Kasumi-1 (cell line): Measurements from ENCODE around the gene SLC22A31.
"Not testable (repeated sequence)": the region's sequence is repeated elsewhere in the genome, so short reads cannot be mapped to it uniquely, and the experiment has no call there.

Experiments
- DNase-seq, 2 experiments: peaks; one replicate each; lab custom pipeline; 2025; lab: John Stamatoyannopoulos, UW

Gene SLC22A31

DNA sequence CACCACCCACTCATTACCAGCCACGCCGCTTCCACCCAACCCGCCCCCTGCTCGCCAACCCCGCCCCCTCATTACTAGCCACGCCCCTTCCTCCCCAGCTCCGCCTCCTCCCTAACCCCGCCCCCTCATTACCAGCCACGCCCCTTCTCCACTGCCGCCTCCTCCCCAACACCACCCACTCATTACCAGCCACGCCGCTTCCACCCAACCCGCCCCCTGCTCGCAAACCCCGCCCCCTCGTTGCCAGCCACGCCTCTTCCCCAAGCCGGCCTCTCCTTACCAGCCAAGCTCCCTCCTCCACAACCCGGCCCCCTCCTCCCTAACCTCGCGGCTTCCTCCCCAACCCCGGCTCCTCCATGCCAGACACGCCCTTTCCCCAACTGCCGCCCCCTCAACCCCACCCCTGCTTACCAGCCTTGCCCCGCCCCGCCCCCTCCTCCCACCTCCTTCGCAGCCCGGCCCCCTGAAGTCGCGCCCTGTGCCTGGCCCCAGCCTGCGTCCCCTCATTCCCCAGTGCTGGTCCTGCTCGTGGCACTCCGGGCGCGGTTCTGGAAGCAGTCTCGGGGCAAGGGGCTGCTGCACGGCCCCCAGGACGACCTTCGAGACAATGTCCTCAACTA lies 7.3 kb downstream of the SLC22A31 start:
- peak; percentile 57 to 81 for DNase-seq

DNA sequence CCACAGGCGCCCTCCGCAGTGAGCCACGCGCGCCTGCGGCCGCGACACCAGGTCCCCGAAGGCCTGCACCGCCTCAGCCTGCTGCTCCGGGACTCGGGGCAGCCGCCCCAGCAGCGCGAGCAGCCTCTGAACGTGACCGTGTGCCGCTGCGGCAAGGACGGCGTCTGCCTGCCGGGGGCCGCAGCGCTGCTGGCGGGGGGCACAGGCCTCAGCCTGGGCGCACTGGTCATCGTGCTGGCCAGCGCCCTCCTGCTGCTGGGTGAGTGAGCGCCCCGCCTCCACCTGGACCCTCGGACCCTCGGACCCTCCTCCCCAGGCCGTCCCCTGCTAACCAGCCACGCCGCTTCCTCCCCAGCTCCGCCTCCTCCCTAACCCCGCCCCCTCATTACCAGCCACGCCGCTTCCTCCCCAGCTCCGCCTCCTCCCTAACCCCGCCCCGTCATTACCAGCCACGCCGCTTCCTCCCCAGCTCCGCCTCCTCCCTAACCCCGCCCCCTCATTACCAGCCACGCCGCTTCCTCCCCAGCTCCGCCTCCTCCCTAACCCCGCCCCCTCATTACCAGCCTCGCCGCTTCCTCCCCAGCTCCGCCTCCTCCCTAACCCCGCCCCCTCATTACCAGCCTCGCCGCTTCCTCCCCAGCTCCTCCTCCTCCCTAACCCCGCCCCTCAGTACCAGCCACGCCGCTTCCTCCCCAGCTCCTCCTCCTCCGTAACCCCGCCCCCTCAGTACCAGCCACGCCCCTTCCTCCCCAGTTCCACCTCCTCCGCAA lies 8.0 kb downstream of the SLC22A31 start:
- DNase-seq: peak; percentile 37 to 38

- no peak for DNase-seq
Observed at GRCh38 chr16:89191901-89192185, 8.5 kb downstream of the SLC22A31 start.

GRCh38 chr16:89191033-89191900 lies 9.1 kb downstream of the SLC22A31 start:
- DNase-seq: no peak

- no peak for DNase-seq
Observed at GRCh38 chr16:89190150-89190958, 10.0 kb downstream of the SLC22A31 start.

- no peak for DNase-seq
Observed at GRCh38 chr16:89189358-89190025, 10.8 kb downstream of the SLC22A31 start.

DNA sequence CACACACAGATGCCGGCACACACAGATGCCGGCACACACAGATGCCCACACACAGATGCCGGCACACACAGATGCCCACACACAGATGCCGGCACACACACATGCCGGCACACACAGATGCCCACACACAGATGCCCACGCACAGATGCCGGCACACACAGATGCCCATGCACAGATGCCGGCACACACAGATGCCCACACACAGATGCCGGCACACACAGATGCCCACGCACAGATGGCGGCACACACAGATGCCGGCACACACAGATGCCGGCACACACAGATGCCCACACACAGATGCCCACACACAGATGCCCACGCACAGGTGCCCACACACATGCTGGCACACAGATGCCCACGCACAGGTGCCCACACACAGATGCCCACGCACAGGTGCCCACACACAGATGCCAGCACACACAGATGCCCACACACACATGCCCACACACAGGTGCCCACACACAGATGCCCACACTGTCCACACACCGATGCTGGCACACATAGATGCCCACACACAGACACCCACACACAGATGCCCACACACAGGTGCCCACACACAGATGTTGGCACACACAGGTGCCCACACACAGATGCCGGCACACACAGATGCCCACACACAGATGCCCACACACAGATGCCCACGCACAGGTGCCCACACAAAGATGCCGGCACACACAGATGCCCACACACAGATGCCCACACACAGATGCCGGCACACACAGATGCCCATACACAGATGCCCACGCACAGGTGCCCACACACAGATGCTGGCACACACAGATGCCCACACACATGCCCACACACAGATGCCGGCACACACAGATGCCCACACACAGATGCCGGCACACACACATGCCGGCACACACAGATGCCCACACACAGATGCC lies 11.6 kb downstream of the SLC22A31 start:
- DNase-seq: not testable (repeated sequence)

- DNase-seq: no peak
Observed at GRCh38 chr16:89187770-89188392, 12.5 kb downstream of the SLC22A31 start.

DNA sequence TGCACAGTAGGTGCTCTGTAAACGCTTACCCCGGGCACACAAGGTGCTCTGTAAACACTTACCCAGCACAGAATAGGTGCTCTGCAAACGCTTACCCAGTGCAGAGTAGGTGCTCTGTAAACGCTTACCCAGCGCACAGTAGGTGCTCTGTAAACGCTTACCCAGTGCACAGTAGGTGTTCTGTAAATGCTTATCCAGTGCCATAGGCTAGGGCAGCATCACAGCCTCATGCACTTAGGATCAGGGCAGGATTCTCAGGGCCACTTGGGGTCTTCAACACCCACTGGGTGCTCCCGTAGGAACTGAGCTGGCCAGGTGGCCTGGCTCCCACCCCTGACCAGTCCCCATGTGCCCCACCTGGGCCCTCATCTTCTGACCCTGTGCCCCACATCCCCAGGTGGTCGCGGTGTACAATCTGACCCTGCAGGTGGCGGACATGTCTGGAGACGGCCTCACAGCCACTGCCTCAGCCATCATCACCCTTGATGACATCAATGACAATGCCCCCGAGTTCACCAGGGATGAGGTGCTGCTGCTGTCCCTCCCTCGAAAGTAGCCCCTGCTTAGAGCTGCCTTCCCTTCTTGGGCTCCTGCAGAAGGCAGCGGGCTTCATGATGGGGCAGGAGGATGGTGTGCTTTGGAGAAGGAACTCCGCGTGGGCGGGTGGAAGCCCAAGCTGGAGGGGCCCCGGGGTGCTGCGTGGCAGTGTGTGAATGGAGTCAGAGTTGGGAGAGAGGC lies 13.1 kb downstream of the SLC22A31 start:
- DNase-seq: peak in 1 of 2 experiments; percentile 16

DNA sequence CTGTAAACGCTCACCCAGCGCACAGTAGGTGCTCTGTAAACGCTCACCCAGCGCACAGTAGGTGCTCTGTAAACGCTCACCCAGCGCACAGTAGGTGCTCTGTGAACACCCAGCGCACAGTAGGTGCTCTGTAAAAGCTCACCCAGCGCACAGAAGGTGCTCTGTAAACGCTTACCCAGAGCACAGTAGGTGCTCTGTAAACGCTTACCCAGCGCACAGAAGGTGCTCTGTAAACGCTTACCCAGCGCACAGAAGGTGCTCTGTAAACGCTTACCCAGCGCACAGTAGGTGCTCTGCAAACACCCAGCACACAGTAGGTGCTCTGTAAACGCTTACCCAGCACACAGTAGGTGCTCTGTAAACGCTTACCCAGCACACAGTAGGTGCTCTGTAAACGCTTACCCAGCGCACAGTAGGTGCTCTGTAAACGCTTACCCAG lies 13.7 kb downstream of the SLC22A31 start:
- not testable (repeated sequence) for DNase-seq

- not testable (repeated sequence) for DNase-seq
Observed at GRCh38 chr16:89185887-89186592, 14.3 kb downstream of the SLC22A31 start.

DNA sequence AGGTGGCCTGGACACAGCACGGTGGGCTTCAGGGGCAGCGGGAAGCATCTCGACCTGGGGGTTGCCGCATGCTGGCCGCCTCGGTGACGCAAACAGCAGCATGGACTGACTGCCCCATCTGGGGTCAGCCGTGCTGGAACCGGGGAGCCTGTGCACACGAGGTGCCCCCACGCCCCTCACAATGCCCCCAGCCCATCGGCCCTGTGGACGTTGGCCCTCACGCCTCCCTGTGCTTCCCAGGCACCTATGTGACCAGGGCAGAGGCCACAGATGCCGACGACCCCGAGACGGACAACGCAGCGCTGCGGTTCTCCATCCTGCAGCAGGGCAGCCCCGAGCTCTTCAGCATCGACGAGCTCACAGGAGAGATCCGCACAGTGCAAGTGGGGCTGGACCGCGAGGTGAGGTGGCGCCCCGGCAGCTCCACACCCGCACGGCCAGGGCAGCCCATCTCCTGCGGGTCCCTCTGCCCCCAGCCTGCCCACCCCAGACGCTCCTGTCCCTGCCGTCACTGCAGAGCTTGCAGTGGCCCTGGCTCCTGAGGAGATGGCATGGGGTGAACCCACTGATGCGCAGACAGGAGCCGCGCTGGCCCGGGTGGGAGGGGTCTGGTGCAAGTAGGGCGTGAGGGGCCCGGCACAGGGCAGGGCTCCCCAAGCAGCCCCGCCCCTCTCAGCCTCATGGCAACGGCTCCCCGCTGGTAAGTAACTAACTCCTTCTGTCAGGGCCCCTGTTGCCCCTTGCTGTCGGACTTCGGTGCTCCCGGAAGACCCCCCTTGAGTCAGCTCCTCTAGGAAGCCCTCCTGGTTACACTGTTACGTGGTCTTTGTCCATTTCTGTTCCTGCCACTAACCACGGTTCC lies 15.2 kb downstream of the SLC22A31 start:
- no peak for DNase-seq

GRCh38 chr16:89184677-89184932 lies 15.7 kb downstream of the SLC22A31 start:
- DNase-seq: no peak

DNA sequence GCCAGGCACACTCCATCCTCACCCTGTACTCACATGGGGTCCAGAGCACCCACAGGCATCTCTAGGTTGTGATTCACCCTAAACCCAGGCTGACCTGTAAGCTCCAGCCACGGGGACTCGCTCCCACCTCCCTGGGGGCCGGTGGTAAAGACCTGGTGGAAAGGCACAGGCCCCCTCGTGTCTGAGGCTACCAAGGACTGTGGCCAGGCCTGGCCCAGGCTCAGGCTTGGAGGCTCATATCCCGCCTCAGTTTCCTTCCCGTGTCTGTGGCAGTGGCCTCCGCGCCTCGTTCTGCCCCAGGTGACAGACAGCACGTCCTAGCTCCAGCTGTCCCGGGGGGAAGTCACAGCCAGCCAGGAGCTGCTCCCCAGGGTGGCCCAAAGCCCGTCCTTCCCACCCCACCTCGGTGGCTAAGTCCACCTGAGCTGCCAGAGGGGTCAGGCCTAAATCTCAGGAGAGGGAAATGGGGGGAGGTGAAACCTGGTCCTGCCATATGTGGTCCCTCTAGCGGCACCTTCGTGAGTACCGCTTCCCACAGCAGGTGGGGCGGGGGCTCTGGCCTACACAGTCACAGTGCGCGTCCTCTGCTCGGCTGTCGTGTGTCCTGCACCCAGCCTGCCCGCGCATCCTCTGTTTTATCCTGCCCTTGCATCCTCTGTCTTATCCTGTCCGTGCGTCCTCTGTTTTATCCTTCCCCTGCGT lies 16.2 kb downstream of the SLC22A31 start:
- DNase-seq: no peak

GRCh38 chr16:89183463-89183862 lies 16.9 kb downstream of the SLC22A31 start:
- DNase-seq: no peak

- DNase-seq: no peak
Observed at GRCh38 chr16:89179656-89180315, 20.6 kb downstream of the SLC22A31 start.

DNA sequence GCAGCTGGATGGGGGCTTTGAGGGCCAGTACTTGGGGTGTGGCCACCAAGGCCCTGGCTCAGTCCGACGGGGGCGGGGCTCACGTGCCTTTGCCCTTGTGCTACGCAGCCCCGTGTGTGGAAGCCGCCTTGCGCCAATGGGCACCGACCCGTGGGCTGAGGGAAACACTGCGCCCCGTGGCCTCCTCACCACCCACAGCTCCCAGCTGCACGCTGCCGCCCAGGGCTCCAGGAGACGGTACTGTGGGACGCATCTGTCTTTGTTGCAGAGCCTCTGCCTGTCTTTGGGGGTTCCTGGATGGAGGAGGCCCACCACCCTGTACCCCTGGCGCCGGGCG lies 21.2 kb downstream of the SLC22A31 start:
- no peak for DNase-seq
